HL-60 (cell line): ENCODE measurements around the gene WDCP.

Experiments
- CTCF ChIP-seq: IDR thresholded peaks from one replicate; pipeline ENCODE4 v1.5.1; 2011; ENCODE audit warnings: low read length, control low read depth, inconsistent platforms; ENCODE audit not compliant: insufficient read depth
- POLR2AphosphoS5 ChIP-seq: IDR thresholded peaks from 2 replicates; pipeline ENCODE4 v1.6.1; 2012; ENCODE audit warnings: low read depth
- REST ChIP-seq: IDR thresholded peaks from 2 replicates; pipeline ENCODE4 v1.6.1; 2012; ENCODE audit warnings: low read depth; ENCODE audit not compliant: insufficient replicate concordance

DNA sequence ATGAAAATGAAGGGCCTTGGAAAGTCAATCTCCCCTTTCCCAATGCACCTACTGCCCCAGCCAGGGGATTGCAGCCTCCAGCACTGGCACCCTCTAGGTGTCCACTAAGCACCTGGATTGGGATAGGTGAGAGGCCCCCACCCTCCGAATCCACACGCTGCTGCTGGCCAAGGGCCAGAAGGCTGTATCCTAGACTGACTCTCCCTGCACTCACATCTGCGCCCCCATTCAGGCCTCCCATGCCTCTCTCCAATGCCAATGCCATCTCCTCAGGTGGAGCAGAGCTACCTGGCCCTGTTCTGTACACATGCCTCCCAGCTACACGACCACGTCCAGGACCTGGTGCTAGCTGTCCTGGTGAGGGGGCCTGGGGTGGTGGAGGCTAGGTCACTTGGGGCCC is 27.5 kb downstream of the WDCP start:
- TF ChIP-seq REST (no peak), CTCF (no peak), POLR2AphosphoS5 (no peak)
